ENCODE results near the gene MINDY4.

GRCh38 chr7:30770845-30771173, 408 bp upstream of the MINDY4 start:
- no peak for TF ChIP-seq EZH2 (IDR thresholded peaks at IDR 0.05; ENCODE audit: low read length, missing control alignments)
- TF ChIP-seq, protein P1, sequence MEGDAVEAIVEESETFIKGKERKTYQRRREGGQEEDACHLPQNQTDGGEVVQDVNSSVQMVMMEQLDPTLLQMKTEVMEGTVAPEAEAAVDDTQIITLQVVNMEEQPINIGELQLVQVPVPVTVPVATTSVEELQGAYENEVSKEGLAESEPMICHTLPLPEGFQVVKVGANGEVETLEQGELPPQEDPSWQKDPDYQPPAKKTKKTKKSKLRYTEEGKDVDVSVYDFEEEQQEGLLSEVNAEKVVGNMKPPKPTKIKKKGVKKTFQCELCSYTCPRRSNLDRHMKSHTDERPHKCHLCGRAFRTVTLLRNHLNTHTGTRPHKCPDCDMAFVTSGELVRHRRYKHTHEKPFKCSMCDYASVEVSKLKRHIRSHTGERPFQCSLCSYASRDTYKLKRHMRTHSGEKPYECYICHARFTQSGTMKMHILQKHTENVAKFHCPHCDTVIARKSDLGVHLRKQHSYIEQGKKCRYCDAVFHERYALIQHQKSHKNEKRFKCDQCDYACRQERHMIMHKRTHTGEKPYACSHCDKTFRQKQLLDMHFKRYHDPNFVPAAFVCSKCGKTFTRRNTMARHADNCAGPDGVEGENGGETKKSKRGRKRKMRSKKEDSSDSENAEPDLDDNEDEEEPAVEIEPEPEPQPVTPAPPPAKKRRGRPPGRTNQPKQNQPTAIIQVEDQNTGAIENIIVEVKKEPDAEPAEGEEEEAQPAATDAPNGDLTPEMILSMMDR (conservative IDR thresholded peaks at IDR 0.05 in 1 of 2, IDR thresholded peaks at IDR 0.05 in 1 of 2; ENCODE audit: low read depth in 1 of 2, low read length in 2 of 2), result no peak
